CD14-positive monocyte (primary cell): ENCODE results near the gene OR5AR1. TPM values are rescaled to one million over a fixed set of nuclear protein-coding genes. Genes with fewer than 3 reads are reported as not detected.

ENCODE experiments used
- DNase-seq, 3 donors: peaks; one replicate each; pipeline ENCODE4 v3.0.0-alpha.2; 2011 to 2022
- H2AFZ ChIP-seq: 2 replicates; pipeline ENCODE4 v1.6.0; 2012; ENCODE audit warnings: mild to moderate bottlenecking, low read depth, low read length, inconsistent platforms; ENCODE audit not compliant: insufficient read depth, poor library complexity, severe bottlenecking
- H3K27ac ChIP-seq, 2 donors: 1 replicate in 1 of 2; 2 replicates in 1 of 2; pipeline ENCODE4 v1.5.1; 2012 to 2013; ENCODE audit warnings: low read length in 2 of 2, control low read depth in 1 of 2, inconsistent platforms in 1 of 2, low read depth in 1 of 2, mild to moderate bottlenecking in 1 of 2
- H3K27me3 ChIP-seq, 2 donors: one replicate each; pipeline versions ENCODE4 v1.6.0 to v1.6.1; 2011 to 2013; ENCODE audit warnings: low read length in 2 of 2; ENCODE audit not compliant: control insufficient read depth in 2 of 2, insufficient read depth in 2 of 2
- H3K36me3 ChIP-seq, 2 donors: replicated peaks in 1 of 2; 1 replicate in 1 of 2; 2 replicates in 1 of 2; pipeline versions ENCODE4 v1.5.1 to v1.6.1; 2012 to 2013; ENCODE audit warnings: low read length in 2 of 2, control low read depth in 1 of 2, inconsistent platforms in 1 of 2, mild to moderate bottlenecking in 1 of 2; ENCODE audit not compliant: insufficient read depth in 2 of 2, control insufficient read depth in 1 of 2
- H3K4me1 ChIP-seq, 2 donors: 1 replicate in 1 of 2; 2 replicates in 1 of 2; pipeline versions ENCODE4 v1.5.1 to v1.6.1; 2012 to 2013; ENCODE audit warnings: low read length in 2 of 2, control low read depth in 1 of 2, inconsistent platforms in 1 of 2, mild to moderate bottlenecking in 1 of 2, moderate library complexity in 1 of 2; ENCODE audit not compliant: insufficient read depth in 2 of 2, control insufficient read depth in 1 of 2
- H3K4me2 ChIP-seq: replicated peaks from 2 replicates; pipeline ENCODE3; 2012; ENCODE audit warnings: low read length, moderate library complexity, mild to moderate bottlenecking; ENCODE audit not compliant: poor library complexity, severe bottlenecking; ENCODE audit errors: extremely low read depth
- H3K4me3 ChIP-seq, 3 experiments: fragments of 200-600 bp in 1 of 3; sonication (generic) in 1 of 3; replicated peaks in 1 of 3; 1 replicate in 2 of 3; 2 replicates in 1 of 3; pipeline ENCODE4 v1.5.1; 2011 to 2013; ENCODE audit warnings: low read length in 3 of 3, mild to moderate bottlenecking in 3 of 3, control low read depth in 2 of 3, low read depth in 2 of 3, inconsistent platforms in 1 of 3, moderate library complexity in 1 of 3
- H3K79me2 ChIP-seq: 2 replicates; pipeline ENCODE4 v1.6.0; 2012; ENCODE audit warnings: mild to moderate bottlenecking, control low read depth, inconsistent platforms, low read length, moderate library complexity; ENCODE audit not compliant: insufficient read depth
- H3K9ac ChIP-seq: 2 replicates; pipeline ENCODE4 v1.6.0; 2017; ENCODE audit warnings: low read length, mild to moderate bottlenecking; ENCODE audit not compliant: insufficient read depth, poor library complexity, severe bottlenecking
- H3K9me3 ChIP-seq, 2 donors: replicated peaks in 1 of 2; 1 replicate in 1 of 2; 2 replicates in 1 of 2; pipeline versions ENCODE4 v1.5.1 to v1.6.1; 2012 to 2013; ENCODE audit warnings: low read length in 2 of 2, control low read depth in 1 of 2; ENCODE audit not compliant: control insufficient read depth in 1 of 2, insufficient read depth in 1 of 2
- H4K20me1 ChIP-seq: 2 replicates; pipeline ENCODE4 v1.6.0; 2012; ENCODE audit warnings: mild to moderate bottlenecking, low read length, control low read depth, moderate library complexity; ENCODE audit not compliant: insufficient read depth
- H3K27ac Mint-ChIP-seq, 7 donors: one replicate each; pipeline ENCODE4 v1.8.0; 2020; ENCODE audit warnings: mild to moderate bottlenecking in 7 of 7, mixed read lengths in 7 of 7, moderate library complexity in 6 of 7, inconsistent platforms in 2 of 7
- H3K27me3 Mint-ChIP-seq, 3 donors: one replicate each; pipeline ENCODE4 v1.8.0; 2021 to 2022; ENCODE audit warnings: low read depth in 3 of 3, mild to moderate bottlenecking in 3 of 3, mixed read lengths in 3 of 3, moderate library complexity in 3 of 3, inconsistent platforms in 1 of 3
- H3K36me3 Mint-ChIP-seq, 2 donors: one replicate each; pipeline ENCODE4 v1.8.0; 2020; ENCODE audit warnings: mixed read lengths in 2 of 2, inconsistent platforms in 1 of 2, mild to moderate bottlenecking in 1 of 2
- H3K4me1 Mint-ChIP-seq: one replicate; pipeline ENCODE4 v1.8.0; 2020; ENCODE audit warnings: mild to moderate bottlenecking, mixed read lengths
- H3K4me3 Mint-ChIP-seq, 2 donors: one replicate each; pipeline ENCODE4 v1.8.0; 2020; ENCODE audit warnings: mild to moderate bottlenecking in 2 of 2, mixed read lengths in 2 of 2, moderate library complexity in 1 of 2
- H3K9me3 Mint-ChIP-seq, 7 donors: one replicate each; pipeline ENCODE4 v1.8.0; 2020 to 2022; ENCODE audit warnings: mixed read lengths in 7 of 7, mild to moderate bottlenecking in 6 of 7, moderate library complexity in 6 of 7, inconsistent platforms in 2 of 7
- WGBS: methylation state at CpG from one replicate; pipeline ENCODE4 v1.1.5; 2013; ENCODE audit warnings: missing lambda C conversion rate; ENCODE audit not compliant: insufficient coverage; 5-methylcytosine and 5-hydroxymethylcytosine counted together
- intact Hi-C, 2 donors: fragments of 100-400 bp; cut with micrococcal nuclease; formaldehyde crosslinking; loops; one replicate each; pipeline versions ENCODE4 v1.15.0 to v1.15.1; 2023
- polyA plus RNA-seq, 3 donors: library from polyadenylated mRNA; depleted of rRNA in 1 of 3; unstranded in 2 of 3; stranded (reverse) in 1 of 3; fragments of 300-500 nt in 2 of 3; fragments of >200 nt in 1 of 3; fragmentation: Illumina TruSeq in 2 of 3; gene quantifications; 1 replicate in 2 of 3; 2 replicates in 1 of 3; pipeline ENCODE4 v1.2.3, GENCODE V29; 2012 to 2021
- TF ChIP-seq, protein P1 (sequence below): fragments of 200-600 bp; IDR thresholded peaks from one replicate; pipeline ENCODE4 v1.8.0; 2022; ENCODE audit warnings: antibody characterized with exemption, mild to moderate bottlenecking

Gene OR5AR1
- polyA plus RNA-seq, 3 donors, result not detected

DNA sequence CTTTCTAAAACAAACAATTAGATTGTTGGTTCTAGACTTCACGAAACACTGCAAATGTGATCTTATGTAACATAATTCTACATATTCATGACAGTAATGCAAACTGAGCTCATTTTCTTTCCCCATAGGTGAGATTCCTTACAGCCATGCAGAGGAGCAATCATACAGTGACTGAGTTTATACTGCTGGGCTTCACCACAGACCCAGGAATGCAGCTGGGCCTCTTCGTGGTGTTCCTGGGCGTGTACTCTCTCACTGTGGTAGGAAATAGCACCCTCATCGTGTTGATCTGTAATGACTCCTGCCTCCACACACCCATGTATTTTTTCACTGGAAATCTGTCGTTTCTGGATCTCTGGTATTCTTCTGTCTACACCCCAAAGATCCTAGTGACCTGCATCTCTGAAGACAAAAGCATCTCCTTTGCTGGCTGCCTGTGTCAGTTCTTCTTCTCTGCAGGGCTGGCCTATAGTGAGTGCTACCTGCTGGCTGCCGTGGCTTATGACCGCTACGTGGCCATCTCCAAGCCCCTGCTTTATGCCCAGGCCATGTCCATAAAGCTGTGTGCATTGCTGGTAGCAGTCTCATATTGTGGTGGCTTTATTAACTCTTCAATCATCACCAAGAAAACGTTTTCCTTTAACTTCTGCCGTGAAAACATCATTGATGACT lies 36.9 kb downstream of the OR5AR1 start:
- WGBS, result 60% methylated on average over 9 of the region's 10 CpGs

DNA sequence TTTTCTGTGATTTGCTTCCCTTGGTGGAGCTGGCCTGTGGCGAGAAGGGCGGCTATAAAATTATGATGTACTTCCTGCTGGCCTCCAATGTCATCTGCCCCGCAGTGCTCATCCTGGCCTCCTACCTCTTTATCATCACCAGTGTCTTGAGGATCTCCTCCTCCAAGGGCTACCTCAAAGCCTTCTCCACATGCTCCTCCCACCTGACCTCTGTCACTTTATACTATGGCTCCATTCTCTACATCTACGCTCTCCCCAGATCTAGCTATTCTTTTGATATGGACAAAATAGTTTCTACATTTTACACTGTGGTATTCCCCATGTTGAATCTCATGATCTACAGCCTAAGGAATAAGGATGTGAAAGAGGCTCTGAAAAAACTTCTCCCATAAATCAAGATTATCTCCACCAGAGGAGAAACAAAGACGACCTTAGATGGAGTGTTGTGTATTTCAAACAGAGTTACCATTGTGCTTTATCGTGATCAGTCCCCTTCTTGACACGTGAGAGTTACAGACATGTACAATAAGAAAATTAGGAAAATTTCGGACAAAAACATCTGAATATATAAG lies 37.5 kb downstream of the OR5AR1 start:
- no peak overlapping the region for H3K4me3 ChIP-seq
- no peak overlapping the region for H2AFZ ChIP-seq
- H3K4me3 Mint-ChIP-seq, result no peak overlapping the region
- no peaks in the 10 kb centered on the region for H3K9me3 ChIP-seq
- H3K27ac Mint-ChIP-seq, result no peak overlapping the region
- no peaks in the 10 kb centered on the region for H3K36me3 Mint-ChIP-seq
- H3K9ac ChIP-seq, result no peak overlapping the region
- H3K27ac ChIP-seq, result no peak overlapping the region
- H3K27me3 Mint-ChIP-seq, result no peaks in the 10 kb centered on the region
- H3K4me2 ChIP-seq, result no peak overlapping the region
- H3K9me3 Mint-ChIP-seq, result peaks cover 0 to 2% (median 0%) of the 10 kb centered on the region in 7 donors
- intact Hi-C loops, result no loop called here
- 83% methylated on average over 4 of the region's 8 CpGs for WGBS
- no peaks in the 10 kb centered on the region for H3K4me1 ChIP-seq
- TF ChIP-seq, protein P1, sequence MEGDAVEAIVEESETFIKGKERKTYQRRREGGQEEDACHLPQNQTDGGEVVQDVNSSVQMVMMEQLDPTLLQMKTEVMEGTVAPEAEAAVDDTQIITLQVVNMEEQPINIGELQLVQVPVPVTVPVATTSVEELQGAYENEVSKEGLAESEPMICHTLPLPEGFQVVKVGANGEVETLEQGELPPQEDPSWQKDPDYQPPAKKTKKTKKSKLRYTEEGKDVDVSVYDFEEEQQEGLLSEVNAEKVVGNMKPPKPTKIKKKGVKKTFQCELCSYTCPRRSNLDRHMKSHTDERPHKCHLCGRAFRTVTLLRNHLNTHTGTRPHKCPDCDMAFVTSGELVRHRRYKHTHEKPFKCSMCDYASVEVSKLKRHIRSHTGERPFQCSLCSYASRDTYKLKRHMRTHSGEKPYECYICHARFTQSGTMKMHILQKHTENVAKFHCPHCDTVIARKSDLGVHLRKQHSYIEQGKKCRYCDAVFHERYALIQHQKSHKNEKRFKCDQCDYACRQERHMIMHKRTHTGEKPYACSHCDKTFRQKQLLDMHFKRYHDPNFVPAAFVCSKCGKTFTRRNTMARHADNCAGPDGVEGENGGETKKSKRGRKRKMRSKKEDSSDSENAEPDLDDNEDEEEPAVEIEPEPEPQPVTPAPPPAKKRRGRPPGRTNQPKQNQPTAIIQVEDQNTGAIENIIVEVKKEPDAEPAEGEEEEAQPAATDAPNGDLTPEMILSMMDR, result no peak
- H3K36me3 ChIP-seq, result no peaks in the 10 kb centered on the region
- no peaks in the 10 kb centered on the region for H3K27me3 ChIP-seq
- H3K79me2 ChIP-seq, result no peaks in the 10 kb centered on the region
- H3K4me1 Mint-ChIP-seq, result no peaks in the 10 kb centered on the region
- H4K20me1 ChIP-seq, result no peaks in the 10 kb centered on the region
- no peak for DNase-seq

More for the DNA sequence above, 36.9 kb downstream of the OR5AR1 start:
- no peak overlapping the region for H3K9ac ChIP-seq
- Mint-ChIP-seq H3K36me3 (no peaks in the 10 kb centered on the region), H3K27ac (no peak overlapping the region), H3K4me1 (no peaks in the 10 kb centered on the region), H3K4me3 (no peak overlapping the region), H3K9me3 (peaks cover 0 to 2% (median 0%) of the 10 kb centered on the region in 7 donors), H3K27me3 (no peaks in the 10 kb centered on the region)
- no peak overlapping the region for H3K4me2 ChIP-seq
- TF ChIP-seq, protein P1, result no peak
- H3K79me2 ChIP-seq, result no peaks in the 10 kb centered on the region
- no peak overlapping the region for H3K27ac ChIP-seq
- no peak for DNase-seq
- intact Hi-C loops, result no loop called here
- H4K20me1 ChIP-seq, result no peaks in the 10 kb centered on the region
- H3K9me3 ChIP-seq, result no peaks in the 10 kb centered on the region
- no peak overlapping the region for H3K4me3 ChIP-seq
- no peaks in the 10 kb centered on the region for H3K4me1 ChIP-seq
- H3K36me3 ChIP-seq, result no peaks in the 10 kb centered on the region
- no peaks in the 10 kb centered on the region for H3K27me3 ChIP-seq
- H2AFZ ChIP-seq, result no peak overlapping the region
